ENCODE data around the gene CPSF6. TPM values are rescaled to one million over a fixed set of nuclear protein-coding genes. Genes with fewer than 3 reads are reported as not detected.
"Not testable (repeated sequence)": the region's sequence is repeated elsewhere in the genome, so short reads cannot be mapped to it uniquely, and the experiment has no call there.

The CPSF6 gene, protein sequence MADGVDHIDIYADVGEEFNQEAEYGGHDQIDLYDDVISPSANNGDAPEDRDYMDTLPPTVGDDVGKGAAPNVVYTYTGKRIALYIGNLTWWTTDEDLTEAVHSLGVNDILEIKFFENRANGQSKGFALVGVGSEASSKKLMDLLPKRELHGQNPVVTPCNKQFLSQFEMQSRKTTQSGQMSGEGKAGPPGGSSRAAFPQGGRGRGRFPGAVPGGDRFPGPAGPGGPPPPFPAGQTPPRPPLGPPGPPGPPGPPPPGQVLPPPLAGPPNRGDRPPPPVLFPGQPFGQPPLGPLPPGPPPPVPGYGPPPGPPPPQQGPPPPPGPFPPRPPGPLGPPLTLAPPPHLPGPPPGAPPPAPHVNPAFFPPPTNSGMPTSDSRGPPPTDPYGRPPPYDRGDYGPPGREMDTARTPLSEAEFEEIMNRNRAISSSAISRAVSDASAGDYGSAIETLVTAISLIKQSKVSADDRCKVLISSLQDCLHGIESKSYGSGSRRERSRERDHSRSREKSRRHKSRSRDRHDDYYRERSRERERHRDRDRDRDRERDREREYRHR
- 10 to 100 TPM; 10.4 to 27.6 (median 18.6) TPM for total RNA-seq

- intact Hi-C loops (cut with DNase I; ENCODE audit: low total_unique reads): loop anchor here (1.0 to 5.0 kb wide), 3 partner anchors 348 to 493 kb away; partner anchors contain the start of genes CCT2, MDM2 and SLC35E3
- Histone ChIP-seq H3K27me3 (no peaks in the 10 kb centered on the region), H3K9me3 (no peaks in the 10 kb centered on the region), H3K36me3 (no peaks in the 10 kb centered on the region), H3K4me3 (peak within 1 kb of the TSS; percentile 80 to 94 (median 82)), H3K4me1 (peaks cover 37 to 40% of the 10 kb centered on the region in 2 donors), H3K27ac (peak within 1 kb of the TSS; percentile 86 to 93 (median 89))
- DNase-seq (peak; percentile 90 to 91), ATAC-seq (peak; percentile 95 to 96)
- in situ Hi-C loops (cut with MboI; ENCODE audit: low sequenced_read_pairs in 4 of 4): no loop called here
- TF ChIP-seq, protein P1, sequence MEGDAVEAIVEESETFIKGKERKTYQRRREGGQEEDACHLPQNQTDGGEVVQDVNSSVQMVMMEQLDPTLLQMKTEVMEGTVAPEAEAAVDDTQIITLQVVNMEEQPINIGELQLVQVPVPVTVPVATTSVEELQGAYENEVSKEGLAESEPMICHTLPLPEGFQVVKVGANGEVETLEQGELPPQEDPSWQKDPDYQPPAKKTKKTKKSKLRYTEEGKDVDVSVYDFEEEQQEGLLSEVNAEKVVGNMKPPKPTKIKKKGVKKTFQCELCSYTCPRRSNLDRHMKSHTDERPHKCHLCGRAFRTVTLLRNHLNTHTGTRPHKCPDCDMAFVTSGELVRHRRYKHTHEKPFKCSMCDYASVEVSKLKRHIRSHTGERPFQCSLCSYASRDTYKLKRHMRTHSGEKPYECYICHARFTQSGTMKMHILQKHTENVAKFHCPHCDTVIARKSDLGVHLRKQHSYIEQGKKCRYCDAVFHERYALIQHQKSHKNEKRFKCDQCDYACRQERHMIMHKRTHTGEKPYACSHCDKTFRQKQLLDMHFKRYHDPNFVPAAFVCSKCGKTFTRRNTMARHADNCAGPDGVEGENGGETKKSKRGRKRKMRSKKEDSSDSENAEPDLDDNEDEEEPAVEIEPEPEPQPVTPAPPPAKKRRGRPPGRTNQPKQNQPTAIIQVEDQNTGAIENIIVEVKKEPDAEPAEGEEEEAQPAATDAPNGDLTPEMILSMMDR (IDR thresholded peaks at IDR 0.05 in 4 of 5, conservative IDR thresholded peaks at IDR 0.05 in 1 of 5): peak in 1 of 5 experiments; percentile 25
- TF ChIP-seq POLR2A (IDR thresholded peaks at IDR 0.05): peak; percentile 97 to 98
Observed at GRCh38 chr12:69239352-69239921, at the start of gene CPSF6. TSS of gene CPSF6 (plus strand) at chr12:69239569. CDS start at chr12:69239647, 78 bp downstream.

DNA sequence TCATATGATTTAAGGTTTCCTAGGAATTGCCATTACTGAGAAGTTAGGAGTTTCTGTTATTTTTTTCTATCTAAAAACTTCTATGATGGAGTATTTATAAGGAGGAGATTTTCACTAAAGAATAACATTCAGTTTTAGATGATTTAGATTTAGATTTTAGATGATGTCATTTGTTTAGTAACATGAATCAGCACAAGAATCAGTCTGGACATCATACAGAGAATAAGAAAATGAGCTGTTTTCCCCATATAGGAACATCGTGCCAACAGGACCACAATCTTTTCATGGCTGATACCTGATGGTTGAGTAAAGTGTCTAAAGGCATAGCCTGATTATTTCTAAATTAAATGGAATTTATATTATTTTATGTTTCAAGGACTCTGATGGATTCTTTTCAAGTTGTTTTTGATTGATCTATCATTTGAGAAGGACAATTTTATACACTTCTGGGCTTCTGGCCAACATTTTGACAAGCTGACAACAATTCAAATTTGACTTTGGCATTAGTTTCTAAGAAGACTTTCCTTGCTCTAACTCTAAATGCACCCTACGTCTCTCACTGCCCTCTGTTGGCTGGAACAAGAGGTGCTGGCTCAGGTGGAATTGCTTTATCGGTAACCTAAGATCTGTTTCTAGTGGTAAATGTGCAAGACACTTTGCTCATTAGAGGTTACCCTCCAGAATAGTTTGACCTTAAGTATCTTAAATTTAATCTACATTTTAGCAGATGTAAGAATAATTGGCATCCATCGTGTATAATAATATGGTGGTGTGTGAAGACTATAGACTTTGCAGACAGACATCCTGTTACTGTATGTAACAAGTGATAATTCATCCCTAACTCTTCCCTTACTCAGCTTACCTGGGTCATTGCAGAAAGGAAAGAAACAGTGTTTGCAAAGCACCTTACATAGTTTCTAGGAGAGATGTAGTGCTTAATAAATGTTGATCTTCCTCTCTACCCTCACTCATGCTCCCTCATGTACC, 42.8 kb upstream of the CPSF6 start:
- in situ Hi-C loops (cut with MboI; ENCODE audit: low sequenced_read_pairs in 4 of 4): no loop called here
- ATAC-seq: no peak
- TF ChIP-seq, protein P1 (IDR thresholded peaks at IDR 0.05 in 4 of 5, conservative IDR thresholded peaks at IDR 0.05 in 1 of 5): no peak

GRCh38 chr12:69199976-69200375, 39.4 kb upstream of the CPSF6 start:
- H3K27ac ChIP-seq; H3K27me3 ChIP-seq; H3K4me1 ChIP-seq; H3K9me3 ChIP-seq; DNase-seq; in situ Hi-C loops (cut with MboI; ENCODE audit: low sequenced_read_pairs in 4 of 4); intact Hi-C loops (cut with DNase I; ENCODE audit: low total_unique reads); ATAC-seq; H3K36me3 ChIP-seq; H3K4me3 ChIP-seq: not testable (repeated sequence)

More for the DNA sequence above, 42.8 kb upstream of the CPSF6 start:
- intact Hi-C loops (cut with DNase I; ENCODE audit: low total_unique reads): no loop called here
- Histone ChIP-seq H3K36me3 (no peaks in the 10 kb centered on the region), H3K4me3 (no peak overlapping the region), H3K27me3 (no peaks in the 10 kb centered on the region), H3K27ac (no peak overlapping the region), H3K4me1 (no peaks in the 10 kb centered on the region), H3K9me3 (peaks cover 0 to 8% (median 6%) of the 10 kb centered on the region in 3 donors)
- no peak for DNase-seq

- intact Hi-C loops (cut with DNase I; ENCODE audit: low total_unique reads): no loop called here
- TF ChIP-seq POLR2A (IDR thresholded peaks at IDR 0.05): no peak
- TF ChIP-seq, protein P1 (IDR thresholded peaks at IDR 0.05 in 4 of 5, conservative IDR thresholded peaks at IDR 0.05 in 1 of 5): no peak
- Histone ChIP-seq H3K27ac (no peak overlapping the region), H3K27me3 (no peaks in the 10 kb centered on the region), H3K9me3 (peaks cover 0 to 8% (median 6%) of the 10 kb centered on the region in 3 donors), H3K4me1 (no peaks in the 10 kb centered on the region), H3K4me3 (no peak overlapping the region), H3K36me3 (no peaks in the 10 kb centered on the region)
- ATAC-seq (no peak), DNase-seq (no peak)
- in situ Hi-C loops (cut with MboI; ENCODE audit: low sequenced_read_pairs in 4 of 4): no loop called here
Observed at GRCh38 chr12:69204191-69204590, 35.2 kb upstream of the CPSF6 start.

Measured in gastrocnemius medialis (tissue), 4 donors.